SK-N-SH (cell line): ENCODE results near the gene CDK10.

ENCODE experiments used
- ELF1 ChIP-seq: IDR thresholded peaks from 2 replicates; pipeline ENCODE4 v1.4.0; 2012
- EP300 ChIP-seq, 2 experiments: IDR thresholded peaks; 2 replicates each; pipeline versions ENCODE4 v1.4.0 to v1.6.1; 2012; ENCODE audit warnings: borderline replicate concordance in 1 of 2, low read depth in 1 of 2, low read length in 1 of 2
- JUND ChIP-seq: IDR thresholded peaks from 2 replicates; pipeline ENCODE4 v1.4.0; 2012
- POLR2AphosphoS5 ChIP-seq: IDR thresholded peaks from 2 replicates; pipeline ENCODE4 v1.6.1; 2012; ENCODE audit warnings: low read depth, low read length
- RFX5 ChIP-seq: IDR thresholded peaks from 2 replicates; pipeline ENCODE4 v1.6.1; 2012; ENCODE audit warnings: mild to moderate bottlenecking, improper control_type of control experiment, low read length
- SMC3 ChIP-seq: IDR thresholded peaks from 2 replicates; pipeline ENCODE4 v1.6.1; 2012; ENCODE audit warnings: low read depth, low read length, improper control_type of control experiment
- TEAD4 ChIP-seq: IDR thresholded peaks from 2 replicates; pipeline ENCODE4 v1.4.0; 2012; ENCODE audit warnings: mild to moderate bottlenecking, borderline replicate concordance; ENCODE audit not compliant: insufficient read depth
- YY1 ChIP-seq: IDR thresholded peaks from 2 replicates; pipeline ENCODE4 v1.4.0; 2012; ENCODE audit warnings: low read depth, mild to moderate bottlenecking
- TF ChIP-seq, protein P1 (sequence below): IDR thresholded peaks from 2 replicates; pipeline ENCODE4 v1.4.0; 2012; ENCODE audit warnings: low read depth, borderline replicate concordance
- TF ChIP-seq, protein P2 (sequence below): fragments of 200-600 bp; sonication (generic); IDR thresholded peaks from 2 replicates; pipeline ENCODE4 v1.6.1; 2017; ENCODE audit warnings: antibody characterized with exemption, mild to moderate bottlenecking, moderate library complexity
- TF ChIP-seq, protein P3 (sequence below): IDR thresholded peaks from 2 replicates; pipeline ENCODE4 v1.6.1; 2012; ENCODE audit warnings: mild to moderate bottlenecking, low read depth, low read length, moderate library complexity
- TF ChIP-seq, protein P4 (sequence below): IDR thresholded peaks from 2 replicates; pipeline ENCODE4 v1.4.0; 2012; ENCODE audit warnings: low read depth

DNA sequence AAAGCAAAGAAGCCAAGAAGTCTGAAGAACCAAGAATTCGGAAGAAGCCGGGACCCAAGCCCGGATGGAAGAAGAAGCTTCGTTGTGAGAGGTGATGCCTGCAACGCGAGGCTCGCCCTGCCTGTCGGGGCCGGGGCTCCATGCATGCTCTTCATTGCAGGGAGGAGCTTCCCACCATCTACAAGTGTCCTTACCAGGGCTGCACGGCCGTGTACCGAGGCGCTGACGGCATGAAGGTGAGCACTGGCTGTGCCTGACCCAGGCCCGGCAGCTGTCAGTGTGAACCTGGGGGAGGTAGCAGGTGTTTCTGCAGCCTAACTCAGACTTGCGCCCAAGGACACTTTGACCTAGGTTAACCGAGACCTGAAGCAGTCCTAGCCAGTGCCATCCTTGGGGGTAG lies 46.8 kb downstream of the CDK10 start:
- TF ChIP-seq, protein P1, sequence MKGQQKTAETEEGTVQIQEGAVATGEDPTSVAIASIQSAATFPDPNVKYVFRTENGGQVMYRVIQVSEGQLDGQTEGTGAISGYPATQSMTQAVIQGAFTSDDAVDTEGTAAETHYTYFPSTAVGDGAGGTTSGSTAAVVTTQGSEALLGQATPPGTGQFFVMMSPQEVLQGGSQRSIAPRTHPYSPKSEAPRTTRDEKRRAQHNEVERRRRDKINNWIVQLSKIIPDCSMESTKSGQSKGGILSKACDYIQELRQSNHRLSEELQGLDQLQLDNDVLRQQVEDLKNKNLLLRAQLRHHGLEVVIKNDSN = no peak
- TF ChIP-seq EP300 (IDR thresholded peaks at IDR 0.05; ENCODE audit: borderline replicate concordance in 1 of 2, low read depth in 1 of 2, low read length in 1 of 2) = no peak
- TF ChIP-seq, protein P2, sequence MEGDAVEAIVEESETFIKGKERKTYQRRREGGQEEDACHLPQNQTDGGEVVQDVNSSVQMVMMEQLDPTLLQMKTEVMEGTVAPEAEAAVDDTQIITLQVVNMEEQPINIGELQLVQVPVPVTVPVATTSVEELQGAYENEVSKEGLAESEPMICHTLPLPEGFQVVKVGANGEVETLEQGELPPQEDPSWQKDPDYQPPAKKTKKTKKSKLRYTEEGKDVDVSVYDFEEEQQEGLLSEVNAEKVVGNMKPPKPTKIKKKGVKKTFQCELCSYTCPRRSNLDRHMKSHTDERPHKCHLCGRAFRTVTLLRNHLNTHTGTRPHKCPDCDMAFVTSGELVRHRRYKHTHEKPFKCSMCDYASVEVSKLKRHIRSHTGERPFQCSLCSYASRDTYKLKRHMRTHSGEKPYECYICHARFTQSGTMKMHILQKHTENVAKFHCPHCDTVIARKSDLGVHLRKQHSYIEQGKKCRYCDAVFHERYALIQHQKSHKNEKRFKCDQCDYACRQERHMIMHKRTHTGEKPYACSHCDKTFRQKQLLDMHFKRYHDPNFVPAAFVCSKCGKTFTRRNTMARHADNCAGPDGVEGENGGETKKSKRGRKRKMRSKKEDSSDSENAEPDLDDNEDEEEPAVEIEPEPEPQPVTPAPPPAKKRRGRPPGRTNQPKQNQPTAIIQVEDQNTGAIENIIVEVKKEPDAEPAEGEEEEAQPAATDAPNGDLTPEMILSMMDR = no peak
- TF ChIP-seq ELF1 = no peak
- no peak for TF ChIP-seq SMC3
- TF ChIP-seq, protein P3, sequence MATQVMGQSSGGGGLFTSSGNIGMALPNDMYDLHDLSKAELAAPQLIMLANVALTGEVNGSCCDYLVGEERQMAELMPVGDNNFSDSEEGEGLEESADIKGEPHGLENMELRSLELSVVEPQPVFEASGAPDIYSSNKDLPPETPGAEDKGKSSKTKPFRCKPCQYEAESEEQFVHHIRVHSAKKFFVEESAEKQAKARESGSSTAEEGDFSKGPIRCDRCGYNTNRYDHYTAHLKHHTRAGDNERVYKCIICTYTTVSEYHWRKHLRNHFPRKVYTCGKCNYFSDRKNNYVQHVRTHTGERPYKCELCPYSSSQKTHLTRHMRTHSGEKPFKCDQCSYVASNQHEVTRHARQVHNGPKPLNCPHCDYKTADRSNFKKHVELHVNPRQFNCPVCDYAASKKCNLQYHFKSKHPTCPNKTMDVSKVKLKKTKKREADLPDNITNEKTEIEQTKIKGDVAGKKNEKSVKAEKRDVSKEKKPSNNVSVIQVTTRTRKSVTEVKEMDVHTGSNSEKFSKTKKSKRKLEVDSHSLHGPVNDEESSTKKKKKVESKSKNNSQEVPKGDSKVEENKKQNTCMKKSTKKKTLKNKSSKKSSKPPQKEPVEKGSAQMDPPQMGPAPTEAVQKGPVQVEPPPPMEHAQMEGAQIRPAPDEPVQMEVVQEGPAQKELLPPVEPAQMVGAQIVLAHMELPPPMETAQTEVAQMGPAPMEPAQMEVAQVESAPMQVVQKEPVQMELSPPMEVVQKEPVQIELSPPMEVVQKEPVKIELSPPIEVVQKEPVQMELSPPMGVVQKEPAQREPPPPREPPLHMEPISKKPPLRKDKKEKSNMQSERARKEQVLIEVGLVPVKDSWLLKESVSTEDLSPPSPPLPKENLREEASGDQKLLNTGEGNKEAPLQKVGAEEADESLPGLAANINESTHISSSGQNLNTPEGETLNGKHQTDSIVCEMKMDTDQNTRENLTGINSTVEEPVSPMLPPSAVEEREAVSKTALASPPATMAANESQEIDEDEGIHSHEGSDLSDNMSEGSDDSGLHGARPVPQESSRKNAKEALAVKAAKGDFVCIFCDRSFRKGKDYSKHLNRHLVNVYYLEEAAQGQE = no peak
- TF ChIP-seq POLR2AphosphoS5 = no peak; the same call in 1 of the 2 replicates
- TF ChIP-seq YY1 = no peak
- TF ChIP-seq TEAD4 = no peak
- TF ChIP-seq, protein P4, sequence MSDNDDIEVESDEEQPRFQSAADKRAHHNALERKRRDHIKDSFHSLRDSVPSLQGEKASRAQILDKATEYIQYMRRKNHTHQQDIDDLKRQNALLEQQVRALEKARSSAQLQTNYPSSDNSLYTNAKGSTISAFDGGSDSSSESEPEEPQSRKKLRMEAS = no peak
- TF ChIP-seq RFX5 = no peak
- TF ChIP-seq JUND = no peak
